Fibroblast of skin of right quadriceps (primary cell): ENCODE measurements around the gene FBXW8.
A peak's percentile ranks its signal among the peaks of the same experiment; 100 is the strongest.

Experiments
- DNase-seq: peaks from one replicate; pipeline ENCODE4 v3.0.0-alpha.2; 2013

The FBXW8 gene

DNA sequence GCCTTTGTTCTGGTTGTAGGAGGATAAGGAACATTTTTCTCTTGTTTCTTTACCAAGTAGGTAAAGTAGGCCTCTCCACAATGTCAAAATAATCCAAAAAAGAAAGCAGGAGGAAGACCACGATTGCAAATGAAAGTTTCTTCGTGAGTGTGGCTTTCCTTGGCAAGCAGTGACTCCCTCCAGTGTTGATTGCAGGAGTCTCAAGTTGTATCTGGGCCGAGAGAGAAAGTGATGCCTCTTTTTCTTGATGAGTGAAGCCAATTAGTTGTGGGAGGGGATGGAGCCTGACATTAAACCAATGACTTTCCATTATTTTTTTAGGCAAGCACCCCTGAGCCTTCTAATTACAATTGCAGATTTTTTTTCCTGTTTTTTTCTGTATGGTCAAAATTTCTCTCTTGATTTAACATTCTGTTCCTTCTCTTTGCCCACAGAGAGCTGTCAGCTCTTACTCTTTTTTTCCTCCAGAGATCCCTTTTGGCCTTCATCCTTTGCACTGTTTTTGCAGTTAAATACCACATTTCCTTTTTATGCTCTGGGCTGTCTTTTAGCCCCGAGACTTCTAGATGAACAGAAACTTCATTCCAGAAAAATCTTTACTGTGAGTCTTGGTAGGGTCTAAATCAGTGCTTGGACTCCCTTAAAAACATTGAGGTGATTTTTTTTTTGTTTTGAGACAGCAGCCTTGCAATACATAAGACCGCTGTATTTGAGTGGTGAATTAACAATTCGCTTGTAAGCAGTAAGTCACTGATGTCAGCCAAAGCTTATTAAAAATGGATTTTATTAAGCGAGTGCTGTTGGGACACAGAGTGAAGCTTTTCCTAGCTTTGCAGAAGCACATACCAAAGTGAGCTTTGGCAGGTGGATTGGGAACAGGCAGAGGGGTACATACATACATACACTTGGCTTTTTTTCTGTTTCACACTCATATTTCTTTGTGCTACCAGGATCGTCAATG lies 15.8 kb downstream of the FBXW8 start:
- no peak for DNase-seq

GRCh38 chr12:116927244-116927940 lies 16.6 kb downstream of the FBXW8 start:
- no peak for DNase-seq

DNA sequence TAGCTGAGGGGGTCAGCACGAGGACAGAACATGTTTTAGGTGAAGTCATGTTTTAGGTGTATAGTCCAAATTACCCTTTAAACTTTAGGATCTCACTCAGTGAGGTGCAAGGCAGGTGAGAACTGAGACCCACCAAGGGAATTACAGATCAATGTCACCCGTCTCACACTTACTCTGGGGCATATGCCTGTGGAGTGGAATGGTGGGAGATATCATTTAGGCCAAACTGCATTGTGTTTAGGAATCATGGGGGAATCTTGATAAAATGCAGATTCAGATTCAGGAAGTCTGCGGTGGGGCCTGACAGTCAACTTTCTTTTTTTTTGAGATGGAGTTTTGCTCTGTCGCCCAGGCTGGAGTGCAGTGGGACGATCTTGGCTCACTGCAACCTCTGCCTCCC lies 17.8 kb downstream of the FBXW8 start:
- no peak for DNase-seq

GRCh38 chr12:116929885-116930284 lies 19.1 kb downstream of the FBXW8 start:
- no peak for DNase-seq

DNA sequence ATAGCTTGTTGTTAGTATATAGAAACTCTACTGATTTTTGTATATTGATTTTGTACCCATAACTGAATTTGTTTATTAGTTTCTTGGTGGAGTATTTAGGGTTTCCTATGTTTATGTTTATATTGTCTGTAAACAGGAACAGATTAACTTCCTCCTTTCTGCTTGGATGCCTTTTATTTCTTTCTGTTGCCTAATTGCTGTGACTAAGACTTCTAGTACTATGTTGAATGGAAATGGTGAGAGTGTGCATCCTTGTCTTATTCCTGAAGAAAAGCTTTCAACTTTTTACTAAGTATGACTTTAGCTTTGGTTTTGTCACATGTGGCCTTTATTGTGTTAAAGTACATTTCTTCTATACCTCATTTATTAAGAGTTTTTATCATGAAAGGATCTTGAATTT lies 20.9 kb downstream of the FBXW8 start:
- no peak for DNase-seq

GRCh38 chr12:116933091-116933490 lies 22.3 kb downstream of the FBXW8 start:
- no peak for DNase-seq

DNA sequence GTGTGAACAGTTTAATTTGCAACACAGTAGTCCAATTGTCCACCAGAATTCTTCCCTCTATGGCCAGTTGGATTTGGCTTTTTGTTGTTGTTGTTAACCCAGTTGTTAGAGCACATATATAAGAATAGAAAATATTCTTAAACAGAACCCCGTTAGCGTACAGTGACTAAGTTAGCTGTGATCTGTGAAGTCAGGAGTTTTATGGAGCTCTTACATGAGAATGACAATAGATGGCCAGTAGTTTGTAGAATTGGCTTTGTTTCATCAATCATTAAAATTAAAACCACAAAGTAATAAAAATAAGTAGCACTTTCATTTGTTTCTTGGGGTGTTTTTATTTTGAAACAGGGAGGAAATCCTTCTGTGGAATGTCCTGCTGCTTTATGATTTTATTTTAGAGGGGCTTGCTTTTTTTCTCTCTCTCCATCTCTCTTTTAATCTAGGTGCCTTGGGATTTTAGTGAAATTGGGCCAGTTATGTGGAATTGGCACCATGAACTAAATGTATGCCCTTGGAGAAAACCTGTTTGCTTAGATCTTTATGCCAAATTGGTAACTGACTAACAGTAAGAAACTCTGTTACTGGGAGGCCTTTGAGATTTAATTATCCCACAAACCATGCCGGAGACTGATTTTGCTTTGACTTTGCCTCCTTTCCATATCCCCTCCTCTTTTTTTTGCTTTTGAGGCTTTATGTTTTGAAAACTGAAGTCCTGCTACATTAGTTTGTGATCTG lies 22.9 kb downstream of the FBXW8 start:
- DNase-seq = no peak

DNA sequence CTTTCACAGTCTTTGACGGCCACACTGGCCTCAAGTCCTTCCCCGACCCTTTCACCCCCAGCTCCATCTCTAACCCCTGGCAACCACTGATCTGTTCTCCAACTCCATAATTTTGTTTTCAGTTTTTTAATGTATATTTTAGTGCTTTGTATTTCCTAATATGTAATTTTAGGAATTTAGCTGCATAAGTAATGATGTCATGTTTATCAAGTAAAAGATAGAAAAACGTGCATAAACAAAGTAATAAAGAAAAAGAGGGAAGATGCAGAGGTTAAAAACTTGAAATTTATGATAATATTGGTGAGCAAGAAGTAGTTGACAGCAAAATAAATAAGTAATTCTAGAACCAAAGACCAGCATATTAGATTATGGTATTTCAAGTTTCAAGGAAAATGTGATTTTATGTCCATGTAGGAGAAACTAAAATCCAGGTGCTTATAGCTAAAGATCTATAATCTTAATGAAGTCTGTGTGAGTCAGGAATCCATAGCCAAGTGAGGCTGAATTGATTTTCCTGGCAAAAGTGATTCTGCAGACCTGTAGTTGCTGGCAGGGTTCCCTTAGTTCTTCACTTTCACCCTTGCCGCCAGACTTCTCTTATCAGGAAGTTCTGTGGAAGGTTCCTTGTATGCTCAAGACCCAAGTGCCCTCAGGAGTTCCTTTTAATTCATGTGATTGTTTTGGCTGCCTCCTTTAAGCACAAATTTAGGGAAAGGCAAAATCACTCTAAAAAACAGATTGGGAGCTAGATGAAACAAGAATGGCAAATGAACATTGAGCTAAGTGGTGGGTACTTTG lies 24.4 kb downstream of the FBXW8 start:
- DNase-seq = no peak

GRCh38 chr12:116937640-116938039 lies 26.9 kb downstream of the FBXW8 start:
- no peak for DNase-seq

DNA sequence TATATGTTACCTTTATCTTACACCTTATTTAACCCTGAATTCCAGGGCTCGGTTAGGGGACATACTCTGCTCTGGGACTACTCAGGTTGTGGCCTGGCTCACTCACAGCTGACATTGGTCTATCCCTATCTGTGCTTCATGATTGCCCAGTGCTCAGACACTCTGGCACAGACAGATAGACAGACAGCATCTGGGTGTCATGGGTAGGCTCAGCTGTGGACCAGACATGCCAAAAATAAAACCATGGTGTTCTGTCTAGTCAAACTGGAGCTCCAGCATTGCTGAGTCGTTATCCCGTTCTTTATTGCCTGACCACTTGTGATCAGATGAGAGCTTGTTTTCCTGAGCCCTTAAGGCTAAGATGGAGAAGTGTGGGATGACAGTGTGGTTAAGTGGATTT lies 29.0 kb downstream of the FBXW8 start:
- DNase-seq = no peak

- DNase-seq = no peak
Measured at GRCh38 chr12:116941188-116941587, 30.4 kb downstream of the FBXW8 start.

DNA sequence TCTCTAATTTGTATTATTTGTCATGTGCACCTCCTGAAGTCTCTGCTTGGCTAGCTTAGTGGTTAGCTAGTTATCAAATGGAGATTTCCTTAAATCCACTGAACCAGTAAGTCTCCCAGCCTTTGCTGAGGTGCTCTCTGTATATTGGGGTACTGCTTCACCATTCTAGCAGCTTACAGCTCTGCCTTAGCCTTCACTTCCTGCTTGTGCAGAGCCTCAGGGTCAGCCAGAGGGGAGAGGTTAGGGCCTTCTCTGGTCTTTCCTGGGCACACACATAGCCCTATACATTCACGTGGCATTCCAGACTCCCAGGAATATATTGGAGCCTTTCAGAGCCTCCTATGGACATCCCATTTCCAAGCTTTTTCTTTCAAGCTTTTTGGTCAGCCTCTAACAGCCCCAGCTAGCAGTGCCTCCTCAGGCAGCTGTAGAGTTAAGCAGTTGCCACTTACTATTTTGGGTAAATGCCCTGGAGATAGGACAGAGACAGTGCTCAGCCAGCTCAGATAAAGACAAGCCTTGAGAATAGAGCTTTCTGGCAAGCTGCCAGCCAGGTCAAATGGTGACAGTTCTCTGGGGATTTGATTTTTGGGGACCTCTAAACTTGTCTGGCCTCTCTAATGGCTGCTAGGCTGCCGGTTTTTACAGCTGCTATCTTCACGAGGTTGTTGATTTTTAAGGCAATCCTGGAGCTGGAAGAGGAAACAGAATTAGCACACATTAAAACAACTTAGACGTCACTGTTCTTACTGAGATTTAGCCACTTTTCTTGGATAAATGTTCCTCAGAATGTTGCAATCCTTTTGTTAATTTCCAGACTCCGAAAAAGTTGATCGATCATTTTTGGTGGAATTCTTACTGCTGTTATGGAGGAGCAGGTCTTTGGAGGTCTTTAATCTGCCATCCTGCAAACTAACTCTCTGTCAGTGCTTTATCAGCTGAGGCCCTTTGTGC lies 32.9 kb downstream of the FBXW8 start:
- no peak for DNase-seq

DNA sequence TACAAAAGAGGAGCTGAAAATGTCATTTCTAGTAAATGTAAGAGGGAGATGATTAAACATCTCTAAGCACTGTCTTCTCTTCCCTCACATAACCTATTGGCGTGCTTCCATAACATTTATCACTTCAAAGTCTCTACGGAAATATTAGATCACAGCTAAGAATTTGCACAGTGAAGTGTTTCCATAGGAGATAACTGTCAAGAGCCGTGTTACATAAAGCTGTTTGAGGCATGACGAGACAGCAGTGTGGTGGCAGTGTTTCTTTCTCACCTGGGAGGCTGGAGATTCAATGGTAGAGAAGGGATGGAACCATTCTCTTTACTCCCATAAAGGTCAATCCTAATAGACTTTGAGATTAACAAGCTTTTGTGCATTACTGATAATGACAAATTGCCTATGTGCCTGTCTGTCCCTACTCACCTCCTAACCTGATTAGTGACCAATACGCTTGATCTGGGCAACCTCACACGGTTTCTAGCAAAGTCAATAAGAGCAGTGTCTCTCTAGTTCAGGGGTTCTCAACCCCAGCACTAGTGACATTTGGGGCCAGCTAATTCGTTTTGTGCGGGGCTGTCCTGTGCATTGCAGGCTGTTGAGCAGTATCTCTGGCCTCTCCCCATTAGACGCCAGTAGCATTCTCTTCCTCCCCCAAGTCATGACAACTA lies 35.3 kb downstream of the FBXW8 start:
- no peak for DNase-seq

- DNase-seq = no peak
Measured at GRCh38 chr12:116948298-116948697, 37.5 kb downstream of the FBXW8 start.

GRCh38 chr12:116950628-116951325 lies 40.0 kb downstream of the FBXW8 start:
- no peak for DNase-seq

DNA sequence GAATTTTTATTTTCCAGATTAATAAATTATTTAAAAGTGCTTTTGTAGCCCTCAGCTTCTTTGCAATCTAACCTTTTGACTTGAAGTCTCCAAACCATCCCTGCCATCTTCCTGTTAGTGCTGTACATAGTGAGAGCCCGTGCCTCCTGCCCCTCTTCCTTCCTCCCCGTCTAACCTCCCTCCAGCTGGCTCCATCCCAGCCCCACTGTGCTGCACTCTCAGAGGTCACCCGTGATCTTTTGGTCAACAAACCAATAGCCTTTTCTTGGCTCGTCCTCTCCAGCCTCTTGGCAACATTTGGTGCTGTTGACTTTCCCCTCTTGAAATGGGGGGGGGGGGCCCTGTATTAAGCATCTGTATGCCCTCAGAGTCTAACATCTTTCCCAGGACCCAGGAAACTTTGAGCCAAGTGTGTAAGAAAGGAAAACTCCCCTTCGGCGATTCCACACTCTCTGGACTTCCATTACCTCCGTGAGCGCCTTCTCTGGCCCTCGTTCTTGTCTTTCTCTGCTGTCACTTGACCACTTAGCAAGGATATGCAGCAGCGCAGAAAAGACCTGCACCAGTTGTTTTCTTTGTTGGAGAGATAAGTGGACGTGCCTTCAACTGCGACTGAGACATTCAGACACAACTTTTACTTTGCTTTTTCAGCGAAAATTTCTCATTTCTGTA lies 44.1 kb downstream of the FBXW8 start:
- no peak for DNase-seq

DNA sequence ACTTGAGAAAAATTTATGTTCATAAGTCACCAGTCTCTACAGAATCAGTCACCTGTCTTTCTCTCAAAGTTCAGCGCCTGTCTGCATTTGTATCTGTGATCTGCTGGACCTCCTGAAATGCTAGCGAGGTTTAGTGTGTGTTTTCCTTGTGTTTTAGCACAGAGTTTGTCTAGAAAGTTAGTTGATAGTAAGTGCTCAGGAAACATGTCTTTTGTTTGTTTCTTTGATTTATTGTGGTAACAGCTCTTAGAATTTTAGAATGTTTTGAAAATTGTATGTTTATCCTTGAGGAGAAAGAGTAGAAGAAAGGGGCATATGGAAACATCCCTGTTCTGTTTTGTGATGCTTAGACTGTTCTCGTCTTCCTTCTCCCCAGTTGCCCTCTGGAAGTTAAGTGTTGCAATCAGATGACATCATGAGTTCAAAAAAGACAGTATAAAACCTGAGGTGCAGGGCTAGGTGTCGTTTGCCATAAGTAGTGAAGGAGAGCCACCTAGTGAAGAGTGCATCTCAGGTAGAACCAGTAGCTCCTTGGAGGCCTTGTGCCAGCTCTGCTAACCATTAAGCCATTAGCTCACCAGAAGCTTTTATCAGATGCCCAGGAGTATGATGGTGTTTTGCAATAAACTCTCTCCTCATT lies 44.8 kb downstream of the FBXW8 start:
- DNase-seq = peak; percentile 7

DNA sequence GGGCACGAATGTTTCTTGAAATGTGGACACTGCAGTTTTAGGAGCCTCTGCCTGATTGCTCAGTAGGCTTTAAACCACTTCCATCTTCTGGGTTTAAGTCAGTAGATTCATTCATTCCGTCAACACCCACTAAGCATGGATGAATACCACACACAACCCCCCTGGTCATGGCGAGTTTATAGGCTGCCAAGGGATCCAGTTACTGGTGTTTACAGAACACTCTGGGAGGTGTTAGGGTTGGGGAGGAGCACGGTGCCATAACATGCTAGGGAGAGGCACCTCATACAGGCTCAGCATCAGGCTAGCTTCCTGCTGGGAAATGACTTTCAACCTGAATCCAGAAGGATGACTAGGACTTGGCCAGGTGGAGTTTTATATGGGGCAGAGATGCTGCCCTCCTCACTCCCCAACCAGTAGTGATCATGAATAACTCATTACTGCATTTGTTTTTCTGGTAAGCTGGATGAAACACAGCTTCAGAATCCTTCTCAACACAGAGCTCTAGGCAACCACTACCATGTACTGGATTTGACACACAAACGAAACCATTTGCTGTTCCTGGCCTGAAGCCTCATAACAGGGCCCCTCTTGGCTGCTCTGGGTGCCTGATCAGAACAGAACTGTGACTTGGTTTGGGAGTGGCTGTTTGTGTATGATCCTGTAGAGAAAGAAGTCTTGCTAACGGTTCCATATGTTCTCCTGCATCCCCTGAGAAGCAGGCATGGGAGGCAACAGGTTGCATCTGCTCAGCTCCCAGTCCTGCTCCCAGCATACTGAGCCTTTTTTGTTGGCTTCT lies 47.9 kb downstream of the FBXW8 start:
- DNase-seq = peak; percentile 23

DNA sequence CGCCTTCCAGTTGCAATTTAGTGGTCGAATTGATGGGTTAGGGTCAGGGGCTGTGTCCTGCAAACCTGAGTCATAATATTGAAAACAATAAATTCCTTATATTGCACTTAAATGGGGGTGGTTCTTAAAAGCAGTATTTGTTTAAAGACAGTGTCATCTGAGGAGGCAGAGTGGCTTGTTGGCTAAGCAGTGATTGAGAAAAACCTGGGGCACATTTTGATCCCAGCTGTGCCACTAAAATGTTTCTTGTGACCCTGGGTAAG lies 48.4 kb downstream of the FBXW8 start:
- DNase-seq = no peak
